Retina (tissue), 1 donor: Measurements from ENCODE around the gene IFIT1B.
"Not testable (repeated sequence)": the region's sequence is repeated elsewhere in the genome, so short reads cannot be mapped to it uniquely, and the experiment has no call there.

Experiments
- DNase-seq: peaks from one replicate; pipeline ENCODE4 v3.0.0-alpha.2; 2016

Gene IFIT1B

GRCh38 chr10:89377705-89378637, at the start of gene IFIT1B:
IFIT1B (plus strand) TSS chr10:89378056; CDS start chr10:89378136, 80 bp downstream.
- no peak for DNase-seq

GRCh38 chr10:89329151-89329550, 48.7 kb upstream of the IFIT1B start:
- DNase-seq = no peak

- DNase-seq = not testable (repeated sequence)
Observed at GRCh38 chr10:89330014-89330413, 47.8 kb upstream of the IFIT1B start.

- no peak for DNase-seq
Observed at GRCh38 chr10:89330537-89331212, 47.2 kb upstream of the IFIT1B start.

GRCh38 chr10:89331487-89332122, 46.3 kb upstream of the IFIT1B start:
- DNase-seq = not testable (repeated sequence)

GRCh38 chr10:89332123-89332633, 45.7 kb upstream of the IFIT1B start:
- no peak for DNase-seq

GRCh38 chr10:89335226-89335625, 42.6 kb upstream of the IFIT1B start:
- DNase-seq = no peak

GRCh38 chr10:89336241-89336640, 41.6 kb upstream of the IFIT1B start:
- DNase-seq = no peak

- DNase-seq = no peak
Observed at GRCh38 chr10:89337484-89337883, 40.4 kb upstream of the IFIT1B start.

GRCh38 chr10:89338713-89339112, 39.1 kb upstream of the IFIT1B start:
- DNase-seq = no peak

GRCh38 chr10:89339875-89340274, 38.0 kb upstream of the IFIT1B start:
- no peak for DNase-seq

GRCh38 chr10:89341649-89342048, 36.2 kb upstream of the IFIT1B start:
- DNase-seq = no peak

GRCh38 chr10:89342206-89342958, 35.5 kb upstream of the IFIT1B start:
- DNase-seq = no peak

- no peak for DNase-seq
Observed at GRCh38 chr10:89343089-89343767, 34.6 kb upstream of the IFIT1B start.

GRCh38 chr10:89344156-89344555, 33.7 kb upstream of the IFIT1B start:
- no peak for DNase-seq

GRCh38 chr10:89345367-89346000, 32.4 kb upstream of the IFIT1B start:
- DNase-seq = no peak

GRCh38 chr10:89346405-89347254, 31.2 kb upstream of the IFIT1B start:
- DNase-seq = no peak

GRCh38 chr10:89347701-89348457, 30.0 kb upstream of the IFIT1B start:
- DNase-seq = no peak

GRCh38 chr10:89348481-89348880, 29.4 kb upstream of the IFIT1B start:
- no peak for DNase-seq

GRCh38 chr10:89348975-89349374, 28.9 kb upstream of the IFIT1B start:
- DNase-seq = no peak
